Brain pericyte (primary cell): ENCODE measurements around the gene DDX20.

ENCODE experiments used
- DNase-seq: peaks from one replicate; pipeline ENCODE4 v3.0.0-alpha.2; 2012; ENCODE audit warnings: low read depth, low spot score

The DDX20 gene

GRCh38 chr1:111755331-111756123 lies at the start of gene DDX20:
TSS of gene DDX20 (plus strand) at chr1:111755901. CDS start at chr1:111755925, 24 bp downstream.
- DNase-seq: peak; percentile 95

- DNase-seq: no peak
These were observed 48.8 kb upstream of the DDX20 start for GRCh38 chr1:111706921-111707320.

GRCh38 chr1:111707906-111708305 lies 47.8 kb upstream of the DDX20 start:
- DNase-seq: no peak

- DNase-seq: no peak
These were observed 45.7 kb upstream of the DDX20 start for GRCh38 chr1:111709986-111710385.

- no peak for DNase-seq
These were observed 39.4 kb upstream of the DDX20 start for GRCh38 chr1:111716333-111716732.

- no peak for DNase-seq
These were observed 38.3 kb upstream of the DDX20 start for GRCh38 chr1:111717450-111717849.

- no peak for DNase-seq
These were observed 36.6 kb upstream of the DDX20 start for GRCh38 chr1:111719135-111719534.

- no peak for DNase-seq
These were observed 36.0 kb upstream of the DDX20 start for GRCh38 chr1:111719674-111720132.

GRCh38 chr1:111720274-111720976 lies 35.3 kb upstream of the DDX20 start:
- no peak for DNase-seq

- DNase-seq: no peak
These were observed 34.5 kb upstream of the DDX20 start for GRCh38 chr1:111720977-111721786.

- no peak for DNase-seq
These were observed 32.5 kb upstream of the DDX20 start for GRCh38 chr1:111723091-111723806.

GRCh38 chr1:111723871-111724270 lies 31.8 kb upstream of the DDX20 start:
- DNase-seq: no peak

- no peak for DNase-seq
These were observed 30.5 kb upstream of the DDX20 start for GRCh38 chr1:111725192-111725591.

- no peak for DNase-seq
These were observed 28.6 kb upstream of the DDX20 start for GRCh38 chr1:111727056-111727455.

GRCh38 chr1:111729271-111729921 lies 26.3 kb upstream of the DDX20 start:
- no peak for DNase-seq

GRCh38 chr1:111729946-111730681 lies 25.6 kb upstream of the DDX20 start:
- no peak for DNase-seq

- no peak for DNase-seq
These were observed 25.0 kb upstream of the DDX20 start for GRCh38 chr1:111730706-111731105.

GRCh38 chr1:111731956-111732355 lies 23.7 kb upstream of the DDX20 start:
- no peak for DNase-seq

GRCh38 chr1:111732718-111733117 lies 23.0 kb upstream of the DDX20 start:
- no peak for DNase-seq
